Measurements from ENCODE around the gene HDAC10. TPM values are rescaled to one million over a fixed set of nuclear protein-coding genes. Genes with fewer than 3 reads are reported as not detected.

Gene HDAC10
- total and polyA plus RNA-seq, 10 of the 15 experiments (the other 5 are each of a cell fraction or from before 2014, with no cell fraction given) = 0.26 to 48.6 (median 5.0) TPM

GRCh38 chr22:50250555-50251476, at the start of gene HDAC10 (continued):
- TF ChIP-seq USF1 (IDR thresholded peaks at IDR 0.05; ENCODE audit: borderline replicate concordance, extremely low read length, insufficient read depth, low read depth, low read length) (no peak), ZNF687 (IDR thresholded peaks at IDR 0.05) (peak; percentile 50), ZNF24 (IDR thresholded peaks at IDR 0.05) (no peak), MTA3 (IDR thresholded peaks at IDR 0.05; ENCODE audit: borderline replicate concordance, low read length) (no peak), BCL3 (IDR thresholded peaks at IDR 0.05; ENCODE audit: borderline replicate concordance, insufficient read depth, low read depth, low read length, poor library complexity, severe bottlenecking) (no peak), NBN (IDR thresholded peaks at IDR 0.05) (0 out of 2 replicates have a peak, but pooled peaks have one; percentile 21), TBL1XR1 (IDR thresholded peaks at IDR 0.05; ENCODE audit: low read depth, low read length) (no peak), PAX5 (IDR thresholded peaks at IDR 0.05; ENCODE audit: borderline replicate concordance, low read depth, low read length) (peak; percentile 5; the same call in 1 of the 2 replicates), CBFB (IDR thresholded peaks at IDR 0.05; ENCODE audit: low read depth) (0 out of 2 replicates have a peak, but pooled peaks have one; percentile 20), IKZF1 (conservative IDR thresholded peaks at IDR 0.05) (peak; percentile 63), BACH1 (IDR thresholded peaks at IDR 0.05; ENCODE audit: borderline replicate concordance) (peak; percentile 74), E2F8 (IDR thresholded peaks at IDR 0.05; ENCODE audit: low read depth, partially characterized antibody) (no peak), RELA (IDR thresholded peaks at IDR 0.05; ENCODE audit: borderline replicate concordance, partially characterized antibody) (no peak), MEF2B (IDR thresholded peaks at IDR 0.05; ENCODE audit: partially characterized antibody, poor library complexity, severe bottlenecking) (no peak), ATF7 (IDR thresholded peaks at IDR 0.05; ENCODE audit: low read depth) (no peak), NKRF (conservative IDR thresholded peaks at IDR 0.05) (0 out of 2 replicates have a peak, but pooled peaks have one; percentile 78)

Data from GM12878 (cell line).